DND-41 (cell line): ENCODE results near the gene TAF1A.
A peak's percentile ranks its signal among the peaks of the same experiment; 100 is the strongest.
"Not testable (repeated sequence)": the region's sequence is repeated elsewhere in the genome, so short reads cannot be mapped to it uniquely, and the experiment has no call there.

Experiments
- ATAC-seq: fragments of 200-7000 bp; cut with Tn5 transposase; 3 replicates; pipeline ENCODE4 v1.9.1; 2021; ENCODE audit warnings: low read depth; ENCODE audit not compliant: insufficient read depth
- DNase-seq: peaks from one replicate; pipeline ENCODE4 v3.0.0-alpha.2; 2020
- H2AFZ ChIP-seq: 2 replicates; pipeline ENCODE4 v1.6.0; 2012; ENCODE audit warnings: low read depth, low read length
- H3K27ac ChIP-seq: 2 replicates; pipeline ENCODE4 v1.5.1; 2012; ENCODE audit warnings: low read length, inconsistent platforms
- H3K27me3 ChIP-seq: fragments of 200-600 bp; sonication (generic); 2 replicates; pipeline ENCODE4 v1.6.0; 2012; ENCODE audit warnings: low read length, mild to moderate bottlenecking, inconsistent platforms; ENCODE audit not compliant: insufficient read depth, poor library complexity
- H3K36me3 ChIP-seq: 2 replicates; pipeline ENCODE4 v1.5.1; 2012; ENCODE audit warnings: low read length, inconsistent platforms; ENCODE audit not compliant: insufficient read depth
- H3K4me1 ChIP-seq: 2 replicates; pipeline ENCODE4 v1.5.1; 2012; ENCODE audit warnings: mild to moderate bottlenecking, low read length; ENCODE audit not compliant: insufficient read depth
- H3K4me2 ChIP-seq: 2 replicates; pipeline ENCODE4 v1.6.0; 2012; ENCODE audit warnings: mild to moderate bottlenecking, moderate library complexity, low read length, inconsistent platforms; ENCODE audit not compliant: insufficient read depth
- H3K4me3 ChIP-seq, 2 experiments: fragments of 200-600 bp in 1 of 2; shearing (Covaris generic) in 1 of 2; 2 replicates each; pipeline ENCODE4 v1.5.1; 2012 to 2016; ENCODE audit warnings: inconsistent platforms in 2 of 2, low read length in 2 of 2, mild to moderate bottlenecking in 2 of 2, low read depth in 1 of 2, moderate library complexity in 1 of 2
- H3K79me2 ChIP-seq: 2 replicates; pipeline ENCODE4 v1.6.0; 2012; ENCODE audit warnings: low read length, inconsistent platforms; ENCODE audit not compliant: insufficient read depth
- H3K9ac ChIP-seq: 2 replicates; pipeline ENCODE4 v1.6.0; 2012; ENCODE audit warnings: low read depth, mild to moderate bottlenecking, inconsistent platforms, low read length, moderate library complexity
- H3K9me3 ChIP-seq: 2 replicates; pipeline ENCODE4 v1.5.1; 2012; ENCODE audit warnings: low read length, moderate library complexity, mild to moderate bottlenecking, inconsistent platforms; ENCODE audit not compliant: insufficient read depth, severe bottlenecking
- H4K20me1 ChIP-seq: 2 replicates; pipeline ENCODE4 v1.6.0; 2012; ENCODE audit warnings: low read length; ENCODE audit not compliant: insufficient read depth
- CTCF ChIP-seq: IDR thresholded peaks from 2 replicates; pipeline ENCODE4 v1.5.1; 2012; ENCODE audit warnings: borderline replicate concordance, low read length, moderate library complexity, mild to moderate bottlenecking; ENCODE audit not compliant: poor library complexity, severe bottlenecking; ENCODE audit errors: extremely low read depth
- EZH2 ChIP-seq: IDR thresholded peaks from 3 replicates; pipeline ENCODE4 v1.6.1; 2012; ENCODE audit warnings: borderline replicate concordance, low read depth, mild to moderate bottlenecking, moderate library complexity, low read length, inconsistent platforms; ENCODE audit not compliant: severe bottlenecking

Gene TAF1A

DNA sequence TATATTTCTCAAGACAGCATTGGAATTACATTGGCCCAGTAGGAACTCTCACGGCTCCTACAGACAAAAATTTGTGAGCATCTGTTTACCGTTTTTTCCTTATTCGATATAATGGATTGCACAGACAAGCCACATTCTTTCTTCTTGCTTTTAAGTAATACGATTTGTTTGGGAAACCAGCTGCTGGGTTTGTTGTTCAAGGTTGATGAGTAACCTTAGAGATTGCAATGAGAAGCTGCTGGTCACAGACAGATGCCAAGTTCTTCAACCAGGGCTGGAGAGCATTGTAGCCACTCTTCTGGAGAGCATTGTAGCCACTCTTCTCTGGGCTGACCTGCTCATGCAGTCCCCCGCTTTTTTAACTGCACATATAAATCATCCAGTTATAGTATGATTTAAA lies 26.8 kb upstream of the TAF1A start:
- Histone ChIP-seq H3K9me3 (no peaks in the 10 kb centered on the region), H3K36me3 (no peaks in the 10 kb centered on the region; the same call in 1 of the 2 replicates), H3K27me3 (peaks cover 15% of the 10 kb centered on the region), H4K20me1 (peaks cover 10% of the 10 kb centered on the region; the same call in 1 of the 2 replicates), H3K4me1 (peaks cover 32% of the 10 kb centered on the region), H3K79me2 (peaks cover 23% of the 10 kb centered on the region), H3K4me3 (no peak overlapping the region), H3K4me2 (0 out of 2 replicates have a peak overlapping the region, but pooled peaks have one; percentile 92), H2AFZ (peak overlapping the region; percentile 84; the same call in 1 of the 2 replicates), H3K27ac (no peak overlapping the region), H3K9ac (no peak overlapping the region)
- DNase-seq, result no peak
- TF ChIP-seq CTCF (no peak), EZH2 (no peak)
- ATAC-seq, result no peak

DNA sequence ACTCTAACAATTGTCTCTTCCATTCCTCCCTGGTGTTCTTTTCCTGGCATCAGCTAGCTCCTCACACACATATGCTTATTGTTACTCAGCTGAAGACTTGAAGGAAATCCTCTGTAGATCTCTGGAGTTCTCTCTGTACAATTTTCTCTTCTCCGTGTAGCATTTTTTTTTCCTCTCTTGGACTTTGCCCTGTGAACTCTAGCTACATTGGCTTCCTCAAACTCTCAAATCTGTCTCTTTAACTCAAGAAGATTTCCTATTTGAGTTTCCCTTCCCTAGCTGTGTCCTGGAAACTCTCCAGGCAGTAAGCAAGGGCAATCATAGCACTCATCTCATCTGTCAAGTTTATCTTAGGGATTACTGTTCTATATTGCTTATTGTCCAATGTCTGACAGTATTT lies 23.9 kb upstream of the TAF1A start:
- Histone ChIP-seq H3K4me2 (no peak overlapping the region), H4K20me1 (peaks cover 1% of the 10 kb centered on the region; the same call in 1 of the 2 replicates), H3K4me1 (peaks cover 13% of the 10 kb centered on the region), H3K27me3 (peaks cover 15% of the 10 kb centered on the region), H3K9ac (no peak overlapping the region), H3K4me3 (no peak overlapping the region), H3K79me2 (peaks cover 5% of the 10 kb centered on the region), H3K27ac (no peak overlapping the region), H3K9me3 (no peaks in the 10 kb centered on the region), H2AFZ (no peak overlapping the region), H3K36me3 (no peaks in the 10 kb centered on the region)
- DNase-seq, result no peak
- ATAC-seq, result no peak
- TF ChIP-seq CTCF (no peak), EZH2 (no peak)

DNA sequence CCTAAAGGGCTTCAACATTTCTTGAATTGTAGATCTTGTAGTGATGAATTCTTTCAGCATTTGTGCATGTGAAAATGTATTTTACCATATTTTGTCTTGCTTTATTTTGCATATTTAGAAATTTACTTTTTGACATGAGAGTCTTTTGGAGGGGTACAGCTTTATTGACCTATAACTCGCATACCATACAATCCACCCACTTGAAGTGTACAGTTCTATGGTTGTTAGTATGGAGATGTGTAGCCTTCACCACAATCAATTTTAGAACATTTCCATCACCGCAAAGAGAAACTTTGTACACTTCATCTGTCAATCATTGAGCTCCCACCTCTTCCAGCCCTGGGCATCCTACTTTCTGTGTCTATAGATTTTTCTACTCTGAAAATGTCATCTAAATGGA lies 21.0 kb upstream of the TAF1A start:
- Histone ChIP-seq H3K27me3 (peaks cover 15% of the 10 kb centered on the region), H3K9me3 (no peaks in the 10 kb centered on the region)
- no peak for DNase-seq

GRCh38 chr1:222609111-222609510 lies 19.4 kb upstream of the TAF1A start:
- H3K4me1 ChIP-seq, H4K20me1 ChIP-seq, H3K27me3 ChIP-seq, H3K9me3 ChIP-seq, H3K4me3 ChIP-seq, H3K79me2 ChIP-seq, DNase-seq, ATAC-seq, H2AFZ ChIP-seq, H3K36me3 ChIP-seq, H3K4me2 ChIP-seq, H3K27ac ChIP-seq, H3K9ac ChIP-seq: not testable (repeated sequence)

More for the DNA sequence above, 21.0 kb upstream of the TAF1A start:
- ATAC-seq, result no peak
- Histone ChIP-seq H3K36me3 (no peaks in the 10 kb centered on the region), H4K20me1 (no peaks in the 10 kb centered on the region), H3K4me2 (no peak overlapping the region), H3K4me1 (no peaks in the 10 kb centered on the region), H3K27ac (no peak overlapping the region), H2AFZ (no peak overlapping the region), H3K4me3 (no peak overlapping the region), H3K9ac (no peak overlapping the region), H3K79me2 (no peaks in the 10 kb centered on the region)
- TF ChIP-seq CTCF (no peak), EZH2 (no peak)
